Endodermal cell (in vitro differentiated cells): ENCODE results near the gene COL4A1. TPM values are rescaled to one million over a fixed set of nuclear protein-coding genes. Genes with fewer than 3 reads are reported as not detected.

Experiments
- DNase-seq: peaks from one replicate; pipeline ENCODE4 v3.0.0-alpha.2; 2017
- H3K27ac ChIP-seq: 2 replicates; pipeline ENCODE4 v1.5.1; 2013; ENCODE audit warnings: mild to moderate bottlenecking, low read depth, low read length, moderate library complexity
- H3K27me3 ChIP-seq: 2 replicates; pipeline ENCODE4 v1.6.1; 2013; ENCODE audit warnings: mild to moderate bottlenecking, low read length, moderate library complexity; ENCODE audit not compliant: insufficient read depth, control insufficient read depth, poor library complexity, severe bottlenecking
- H3K36me3 ChIP-seq: 2 replicates; pipeline ENCODE4 v1.7.0; 2013; ENCODE audit warnings: mild to moderate bottlenecking, low read length, moderate library complexity; ENCODE audit not compliant: control insufficient read depth, insufficient read depth
- H3K4me1 ChIP-seq: one replicate; pipeline ENCODE4 v1.7.0; 2013; ENCODE audit warnings: low read length; ENCODE audit not compliant: control insufficient read depth, insufficient read depth
- H3K4me3 ChIP-seq: 2 replicates; pipeline ENCODE4 v1.5.1; 2013; ENCODE audit warnings: mild to moderate bottlenecking, low read length, moderate library complexity
- H3K9ac ChIP-seq: 2 replicates; pipeline ENCODE4 v1.6.1; 2013; ENCODE audit warnings: mild to moderate bottlenecking, low read length, moderate library complexity; ENCODE audit not compliant: poor library complexity, severe bottlenecking; ENCODE audit errors: extremely low read depth
- H3K9me3 ChIP-seq: 2 replicates; pipeline ENCODE4 v1.6.1; 2013; ENCODE audit warnings: mild to moderate bottlenecking, low read length, moderate library complexity; ENCODE audit not compliant: control insufficient read depth
- H3K27ac Mint-ChIP-seq: 2 replicates; pipeline ENCODE4 v1.8.0; 2020; ENCODE audit warnings: mixed read lengths
- H3K27me3 Mint-ChIP-seq: 2 replicates; pipeline ENCODE4 v1.8.0; 2021; ENCODE audit warnings: mild to moderate bottlenecking, mixed read lengths; ENCODE audit not compliant: insufficient read depth
- H3K36me3 Mint-ChIP-seq: 2 replicates; pipeline ENCODE4 v1.8.0; 2020; ENCODE audit warnings: low read depth, mixed read lengths
- H3K4me1 Mint-ChIP-seq: 2 replicates; pipeline ENCODE4 v1.8.0; 2020; ENCODE audit warnings: mixed read lengths
- H3K4me3 Mint-ChIP-seq: 2 replicates; pipeline ENCODE4 v1.8.0; 2020; ENCODE audit warnings: mild to moderate bottlenecking, moderate library complexity, mixed read lengths
- H3K9me3 Mint-ChIP-seq: 2 replicates; pipeline ENCODE4 v1.8.0; 2020; ENCODE audit warnings: mild to moderate bottlenecking, mixed read lengths
- CTCF ChIP-seq: fragments of 200-600 bp; sonication (generic); conservative IDR thresholded peaks from 2 replicates; pipeline ENCODE4 v1.5.0; 2021; ENCODE audit warnings: antibody characterized with exemption, mild to moderate bottlenecking
- whole genome bisulfite sequencing, 2 experiments: methylation state at CpG; one replicate each; pipeline versions ENCODE4 v1.1.5 to v1.1.7; 2013; ENCODE audit warnings: missing lambda C conversion rate in 2 of 2, mixed read lengths in 1 of 2; ENCODE audit not compliant: insufficient coverage in 1 of 2, insufficient read length in 1 of 2; 5-methylcytosine and 5-hydroxymethylcytosine counted together
- total RNA-seq, 2 donors: library from RNA; stranded (reverse); fragmentation: NEBNext Ultra II Directional in 1 of 2; extraction: Animal tissue kit (Norgen Biotek cat#: 25700) in 1 of 2; gene quantifications; 2 replicates in 1 of 2; 3 replicates in 1 of 2; pipeline ENCODE4 v1.2.1, GENCODE V29; 2021

Gene COL4A1
- total RNA-seq, 2 donors from 2014 or later: 702 to 764 TPM

GRCh38 chr13:110345701-110346100, 38.7 kb upstream of the COL4A1 start:
- peaks cover 18% of the 10 kb centered on the region for H3K4me1 Mint-ChIP-seq
- no peak overlapping the region for H3K27ac Mint-ChIP-seq
- H3K9me3 Mint-ChIP-seq: peaks cover 1% of the 10 kb centered on the region
- WGBS, 2 experiments: 93 to 94% methylated on average over 3 to 4 of the region's 4 CpGs
- Histone ChIP-seq H3K9me3 (no peaks in the 10 kb centered on the region), H3K36me3 (peaks cover 64% of the 10 kb centered on the region), H3K4me3 (no peak overlapping the region), H3K27me3 (no peaks in the 10 kb centered on the region), H3K4me1 (peaks cover 8% of the 10 kb centered on the region), H3K27ac (no peak overlapping the region), H3K9ac (no peak overlapping the region)
- no peak overlapping the region for H3K4me3 Mint-ChIP-seq
- no peak for TF ChIP-seq CTCF
- no peak for DNase-seq
- H3K27me3 Mint-ChIP-seq: no peaks in the 10 kb centered on the region
- peaks cover 35% of the 10 kb centered on the region for H3K36me3 Mint-ChIP-seq

- no peak overlapping the region for H3K4me3 Mint-ChIP-seq
- H3K27ac Mint-ChIP-seq: no peak overlapping the region
- Histone ChIP-seq H3K4me3 (no peak overlapping the region), H3K9ac (no peak overlapping the region), H3K27ac (no peak overlapping the region), H3K4me1 (peaks cover 9% of the 10 kb centered on the region), H3K27me3 (no peaks in the 10 kb centered on the region), H3K36me3 (peaks cover 68% of the 10 kb centered on the region), H3K9me3 (no peaks in the 10 kb centered on the region)
- TF ChIP-seq CTCF: no peak
- H3K36me3 Mint-ChIP-seq: peaks cover 35% of the 10 kb centered on the region
- DNase-seq: no peak
- H3K27me3 Mint-ChIP-seq: no peaks in the 10 kb centered on the region
- peaks cover 1% of the 10 kb centered on the region for H3K9me3 Mint-ChIP-seq
- WGBS, 2 experiments: 96 to 97% methylated on average over 5 to 7 of the region's 7 CpGs
- H3K4me1 Mint-ChIP-seq: peaks cover 22% of the 10 kb centered on the region
Measured at GRCh38 chr13:110345266-110345665, 38.3 kb upstream of the COL4A1 start.

- peaks cover 28% of the 10 kb centered on the region for H3K4me1 Mint-ChIP-seq
- H3K36me3 Mint-ChIP-seq: peaks cover 33% of the 10 kb centered on the region
- no peak for TF ChIP-seq CTCF
- peaks cover 9% of the 10 kb centered on the region for H3K4me1 ChIP-seq
- WGBS, 2 experiments: 94% methylated on average over 5 of the region's 5 CpGs
- H3K36me3 ChIP-seq: peaks cover 67% of the 10 kb centered on the region
- H3K27me3 Mint-ChIP-seq: no peaks in the 10 kb centered on the region
- no peak overlapping the region for H3K27ac ChIP-seq
- H3K4me3 ChIP-seq: no peak overlapping the region
- no peak for DNase-seq
- no peak overlapping the region for H3K27ac Mint-ChIP-seq
- peaks cover 1% of the 10 kb centered on the region for H3K9me3 Mint-ChIP-seq
- H3K9ac ChIP-seq: no peak overlapping the region
- H3K9me3 ChIP-seq: no peaks in the 10 kb centered on the region
- no peaks in the 10 kb centered on the region for H3K27me3 ChIP-seq
- H3K4me3 Mint-ChIP-seq: no peak overlapping the region
Measured at GRCh38 chr13:110344320-110344719, 37.4 kb upstream of the COL4A1 start.
